ENCODE results near the gene FBXW11.

DNA sequence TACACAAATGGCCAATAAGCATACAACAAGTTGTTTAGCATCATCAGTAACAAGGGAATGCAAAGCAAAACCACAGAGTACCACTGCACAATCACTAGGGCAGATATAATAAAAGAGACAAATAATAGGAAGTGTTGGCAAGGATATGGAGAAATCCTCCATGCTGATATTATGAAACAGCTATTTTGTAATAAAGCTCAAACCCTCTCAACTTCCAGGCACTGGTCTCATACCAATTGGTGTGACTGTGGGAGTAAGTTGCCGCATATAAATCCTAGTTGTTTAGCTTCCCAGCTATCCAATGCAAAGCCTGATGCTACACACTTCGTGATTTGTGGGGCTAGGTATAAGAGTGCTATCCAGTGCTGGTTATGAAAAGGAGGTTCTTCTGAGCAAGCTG lies 132.2 kb downstream of the FBXW11 start:
- no peak for TF ChIP-seq POLR2A (IDR thresholded peaks at IDR 0.05)
- TF ChIP-seq, protein P1, sequence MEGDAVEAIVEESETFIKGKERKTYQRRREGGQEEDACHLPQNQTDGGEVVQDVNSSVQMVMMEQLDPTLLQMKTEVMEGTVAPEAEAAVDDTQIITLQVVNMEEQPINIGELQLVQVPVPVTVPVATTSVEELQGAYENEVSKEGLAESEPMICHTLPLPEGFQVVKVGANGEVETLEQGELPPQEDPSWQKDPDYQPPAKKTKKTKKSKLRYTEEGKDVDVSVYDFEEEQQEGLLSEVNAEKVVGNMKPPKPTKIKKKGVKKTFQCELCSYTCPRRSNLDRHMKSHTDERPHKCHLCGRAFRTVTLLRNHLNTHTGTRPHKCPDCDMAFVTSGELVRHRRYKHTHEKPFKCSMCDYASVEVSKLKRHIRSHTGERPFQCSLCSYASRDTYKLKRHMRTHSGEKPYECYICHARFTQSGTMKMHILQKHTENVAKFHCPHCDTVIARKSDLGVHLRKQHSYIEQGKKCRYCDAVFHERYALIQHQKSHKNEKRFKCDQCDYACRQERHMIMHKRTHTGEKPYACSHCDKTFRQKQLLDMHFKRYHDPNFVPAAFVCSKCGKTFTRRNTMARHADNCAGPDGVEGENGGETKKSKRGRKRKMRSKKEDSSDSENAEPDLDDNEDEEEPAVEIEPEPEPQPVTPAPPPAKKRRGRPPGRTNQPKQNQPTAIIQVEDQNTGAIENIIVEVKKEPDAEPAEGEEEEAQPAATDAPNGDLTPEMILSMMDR (IDR thresholded peaks at IDR 0.05): no peak
